NCI-H82 treated with DMSO at 0.1 percent for 48 hours (cell line): Measurements from ENCODE around the gene PTPN3.

Experiments used
- DNase-seq: peaks from one replicate; lab custom pipeline; 2025; ENCODE audit not compliant: unreplicated experiment; lab: John Stamatoyannopoulos, UW

Gene PTPN3

DNA sequence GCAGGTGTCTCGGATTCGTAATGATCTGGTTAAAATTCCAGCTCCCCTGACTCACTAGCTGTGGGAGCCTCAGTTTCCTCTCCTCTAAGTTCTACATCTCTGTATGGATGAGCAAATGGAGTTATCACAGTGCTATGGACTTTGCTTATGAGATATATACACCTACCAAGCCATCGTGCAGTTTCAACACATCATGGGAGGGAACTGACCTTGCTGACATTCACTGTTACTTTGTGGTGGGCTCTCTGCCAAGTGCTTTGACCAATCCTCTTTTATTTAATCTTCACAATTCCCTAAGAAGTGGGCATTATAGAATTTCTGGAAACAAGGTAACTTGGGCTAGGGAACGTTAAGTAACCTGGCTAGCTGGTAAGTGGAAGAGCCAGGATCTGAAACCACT is 70.2 kb downstream of the PTPN3 start:
- no peak for DNase-seq

DNA sequence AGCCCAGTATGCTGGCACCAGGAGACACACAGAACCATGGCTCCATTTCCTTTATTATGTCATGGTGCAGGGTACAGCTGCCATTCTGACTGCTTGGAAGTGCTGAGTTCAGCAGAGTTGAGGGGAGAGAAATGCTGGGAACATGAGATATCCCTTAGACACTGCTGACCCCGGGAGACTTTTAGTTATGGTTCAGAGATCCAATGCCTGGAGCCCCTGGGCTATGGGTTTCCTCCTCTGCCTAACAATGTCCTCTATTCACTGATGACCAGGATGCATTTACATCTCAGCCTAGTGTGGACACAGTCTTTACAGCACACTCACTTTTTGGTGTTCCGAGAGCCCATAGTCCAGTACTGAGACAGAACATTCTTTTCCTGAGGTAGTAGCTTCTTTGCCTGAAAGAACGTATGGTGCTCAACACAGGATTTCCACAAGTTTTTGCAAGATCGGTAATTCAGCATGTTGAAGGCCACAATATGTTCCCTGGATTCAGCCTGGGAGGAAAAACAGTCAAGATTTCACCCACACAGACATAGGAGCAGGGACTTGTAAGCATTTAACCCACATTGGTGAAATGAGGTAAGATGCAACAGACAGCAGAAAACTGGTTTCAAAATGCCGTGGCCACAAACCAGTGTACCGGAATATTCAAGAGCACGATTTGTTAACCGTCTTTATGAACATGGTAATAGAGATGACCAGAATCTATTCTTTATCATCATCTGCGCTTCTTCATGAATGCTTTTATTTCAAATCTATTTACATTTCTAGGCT is 71.3 kb downstream of the PTPN3 start:
- no peak for DNase-seq

DNA sequence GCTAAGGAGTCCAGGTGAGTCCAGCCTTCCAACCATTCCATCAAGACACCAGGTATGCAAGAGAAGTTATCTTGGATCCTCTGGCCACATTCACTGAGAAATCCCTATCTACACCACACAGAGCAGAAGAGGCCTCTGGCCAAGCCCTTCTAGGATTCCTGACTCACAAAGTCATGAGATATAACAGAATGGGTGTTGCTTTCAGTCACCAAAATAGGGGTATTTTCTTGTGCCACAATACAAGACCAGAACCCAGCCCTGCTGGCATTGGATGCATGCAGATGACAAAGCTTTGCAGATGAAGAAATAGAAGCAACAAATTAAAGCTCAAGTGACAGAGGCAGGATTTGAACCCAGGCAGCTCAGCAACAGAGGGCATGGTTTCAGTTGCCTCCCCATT is 73.5 kb downstream of the PTPN3 start:
- no peak for DNase-seq

DNA sequence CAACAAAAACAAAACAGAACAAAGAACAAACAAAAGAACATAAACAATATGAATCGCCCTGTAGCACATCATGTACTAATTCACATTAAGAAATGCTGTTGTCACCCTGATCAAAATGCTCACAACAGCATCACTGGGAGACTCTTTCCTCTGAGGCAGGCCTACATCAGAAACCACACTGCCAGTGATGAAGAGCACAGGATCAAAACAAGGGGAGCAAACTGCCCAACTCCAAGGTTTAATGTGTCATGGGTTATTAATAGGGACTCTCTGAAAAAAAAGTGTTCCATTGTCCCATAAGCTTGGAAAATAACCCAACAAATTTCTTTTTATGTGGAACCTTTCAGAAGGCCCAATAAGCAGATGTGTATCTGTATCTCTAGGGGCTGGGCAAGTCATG is 74.2 kb downstream of the PTPN3 start:
- no peak for DNase-seq

DNA sequence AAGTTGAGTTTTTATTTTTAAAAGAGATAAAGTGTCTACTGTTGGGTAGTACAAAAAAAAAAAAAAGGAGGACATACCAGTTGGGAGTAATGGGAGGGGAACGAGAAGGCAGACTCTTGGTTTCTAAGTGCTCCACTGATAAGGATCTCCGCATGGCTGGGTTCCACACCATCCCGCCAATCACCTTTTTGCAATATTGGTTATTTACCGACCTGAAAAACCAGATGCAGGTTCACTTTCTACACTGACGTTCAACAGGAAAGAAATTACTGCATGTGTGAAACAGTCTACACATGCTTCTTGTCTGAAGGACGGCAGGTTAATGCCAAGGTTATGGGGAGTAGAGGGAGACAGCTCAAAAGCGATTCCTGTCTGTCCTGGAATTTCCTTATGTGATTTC is 75.5 kb downstream of the PTPN3 start:
- no peak for DNase-seq

DNA sequence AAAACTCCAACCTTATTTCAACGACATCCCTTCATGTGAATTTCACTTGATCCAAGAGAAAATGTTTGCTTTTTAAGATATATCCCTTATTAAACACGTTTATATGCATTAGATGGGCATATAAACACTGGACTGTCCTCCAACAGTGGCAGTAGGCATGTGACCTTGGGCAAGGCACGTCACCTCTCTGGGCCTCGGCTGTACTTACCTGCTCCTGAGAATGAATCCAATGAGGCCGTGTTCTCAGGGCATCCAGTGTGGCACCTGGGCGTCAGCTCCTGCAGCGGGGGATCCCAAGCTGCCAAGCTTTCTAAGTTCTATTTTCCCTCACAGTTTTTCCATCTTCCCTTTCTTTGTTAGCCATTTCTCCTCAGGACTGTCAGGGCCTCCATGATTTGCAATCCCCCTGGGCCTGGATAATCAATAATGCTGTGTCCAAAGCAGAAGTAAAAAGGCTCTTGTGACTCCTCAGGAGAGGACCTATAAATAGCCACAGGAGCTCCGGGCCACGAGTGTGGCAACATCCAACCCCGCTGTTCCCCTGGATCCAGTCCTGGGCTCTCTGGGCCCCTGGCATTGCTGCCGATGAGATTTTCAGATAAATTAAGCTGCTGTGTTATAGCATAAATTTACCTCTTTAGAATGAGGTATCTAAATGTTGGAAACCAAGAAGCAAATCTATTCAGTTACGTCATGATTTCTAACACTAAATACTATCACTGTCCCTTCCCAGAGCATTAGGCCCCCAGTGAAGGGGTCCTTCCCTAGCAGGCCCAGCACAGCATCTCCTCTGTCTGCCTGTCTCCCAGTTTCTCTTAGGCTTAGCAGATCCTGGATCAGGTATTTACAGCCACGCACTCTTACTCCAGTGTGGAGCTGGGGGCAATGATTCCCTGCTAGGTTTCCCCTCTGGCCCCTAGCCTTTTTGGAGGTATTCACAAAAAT is 76.8 kb downstream of the PTPN3 start:
- no peak for DNase-seq

DNA sequence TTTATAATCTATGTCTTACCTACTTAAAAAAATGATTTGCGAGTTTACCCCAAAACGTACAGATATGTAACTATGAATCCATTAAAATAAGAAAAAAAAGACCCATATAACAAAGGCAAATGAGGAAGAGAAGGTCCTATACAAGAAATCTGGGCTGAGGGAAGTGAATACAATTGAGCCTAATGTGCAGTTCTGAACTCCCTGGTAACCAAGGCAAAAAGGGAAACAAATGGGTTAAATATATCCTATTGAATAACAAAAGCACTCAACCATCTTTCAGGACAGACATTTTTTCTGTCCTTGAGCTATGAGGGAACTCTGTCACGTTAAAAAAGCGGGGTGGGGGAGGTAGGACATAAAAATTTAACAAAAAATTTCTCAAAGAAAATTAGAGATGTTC is 78.6 kb downstream of the PTPN3 start:
- DNase-seq: no peak

DNA sequence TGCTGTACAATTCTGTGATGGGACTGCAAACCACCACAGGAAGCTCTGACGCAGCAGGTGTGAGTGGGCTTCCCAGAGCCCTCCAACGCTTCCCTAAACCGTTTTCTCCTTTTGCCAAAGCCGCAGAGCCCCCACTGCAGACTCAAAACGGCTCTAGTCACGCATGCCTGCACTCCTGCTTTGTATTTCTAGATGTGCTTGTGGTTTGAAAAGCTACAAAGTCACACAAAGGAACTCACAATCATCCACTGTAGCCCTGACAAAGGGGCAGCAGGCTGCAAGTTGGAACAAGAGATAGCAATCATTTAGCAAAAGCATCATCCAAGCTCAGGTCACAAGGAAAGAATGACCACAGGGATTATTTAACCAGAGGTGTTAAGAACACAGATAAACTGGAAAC is 79.3 kb downstream of the PTPN3 start:
- no peak for DNase-seq

DNA sequence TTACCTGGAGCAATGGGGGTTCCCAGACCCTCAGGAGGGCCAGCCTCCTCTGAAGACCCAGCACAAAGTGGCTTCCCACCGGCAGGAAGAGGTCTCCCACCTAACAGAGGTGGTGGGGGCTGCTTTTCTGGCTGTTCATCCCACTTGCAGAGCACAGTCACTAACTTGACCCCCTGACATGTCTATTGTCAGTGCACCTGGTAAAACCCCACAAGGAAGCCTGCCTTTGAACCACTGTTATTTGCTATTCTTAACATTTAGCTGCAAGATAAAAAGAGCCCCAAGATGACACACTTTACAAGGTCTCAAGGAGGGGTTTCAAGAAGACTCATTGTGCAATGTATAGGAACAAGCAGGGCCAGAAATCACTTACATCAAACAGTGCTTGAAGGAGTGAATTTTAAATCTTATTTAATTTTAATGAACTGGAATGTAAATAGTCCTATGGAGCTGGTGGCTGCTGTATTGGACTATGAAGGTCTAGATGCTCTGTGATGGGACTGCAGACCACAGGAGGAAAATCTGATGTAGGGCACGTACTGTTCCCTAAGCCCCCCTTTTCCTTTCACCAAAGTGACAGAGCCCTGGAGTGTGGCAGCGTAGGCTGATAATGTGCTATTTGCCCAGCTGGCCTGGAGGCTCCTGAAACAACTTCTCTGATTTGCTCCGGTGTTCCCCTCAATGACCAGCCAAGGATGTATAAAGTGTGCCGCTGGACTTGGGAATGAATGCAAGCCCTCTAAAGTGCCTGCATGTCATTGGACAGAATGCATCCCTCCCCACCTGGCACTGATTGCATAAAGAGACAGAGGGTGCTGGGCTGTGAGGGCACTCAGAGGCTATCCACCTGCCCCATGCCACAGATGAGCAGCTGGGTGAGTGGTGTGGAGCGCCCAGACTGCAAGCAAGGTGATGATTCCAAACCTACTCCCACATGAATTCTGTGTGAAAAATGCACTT is 80.2 kb downstream of the PTPN3 start:
- DNase-seq: no peak

DNA sequence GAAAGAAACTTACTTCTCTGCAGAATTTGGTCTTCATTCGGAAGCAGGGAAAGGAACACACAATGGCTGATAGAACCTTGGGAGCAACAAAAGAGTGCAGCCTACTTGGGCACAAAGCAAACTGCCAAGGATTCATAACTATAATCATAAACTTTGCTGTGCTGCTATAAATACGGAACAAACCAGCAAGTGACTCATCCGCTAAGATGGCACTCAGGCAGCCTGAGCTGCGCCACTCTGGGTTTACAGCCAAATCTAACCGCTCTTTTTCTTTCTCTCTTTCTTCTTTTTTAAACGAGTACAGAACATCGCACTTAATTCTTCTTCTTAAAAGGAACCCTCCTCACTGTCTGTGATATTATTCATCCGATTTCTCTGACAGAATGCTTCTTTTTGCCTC is 81.1 kb downstream of the PTPN3 start:
- DNase-seq: no peak

DNA sequence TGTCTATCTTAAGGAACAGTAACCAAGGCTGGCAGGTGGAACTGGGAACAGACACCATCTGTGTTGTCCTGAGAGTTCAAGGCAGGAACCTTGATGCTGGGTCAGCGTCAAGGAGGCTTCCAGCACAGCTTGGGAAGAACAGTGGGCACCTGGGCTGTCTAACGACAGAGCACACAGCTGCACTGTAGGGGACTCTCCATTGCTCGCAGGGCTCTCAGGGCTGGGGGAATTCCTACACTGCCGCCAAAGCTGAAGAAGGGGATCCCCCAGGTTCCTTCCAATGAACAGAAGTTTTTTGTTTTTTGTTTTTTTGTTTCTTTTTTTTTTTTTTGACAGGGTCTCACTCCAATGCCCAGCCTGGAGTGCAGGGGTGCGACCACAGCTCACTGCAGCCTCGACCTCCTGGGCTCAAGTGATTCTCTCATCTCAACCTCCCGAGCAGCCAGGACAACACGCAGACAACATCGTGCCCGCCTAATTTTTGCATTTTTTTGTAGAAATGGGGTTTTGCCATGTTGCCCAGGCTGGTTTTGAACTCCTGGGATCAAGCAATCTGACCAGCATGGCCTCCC is 81.9 kb downstream of the PTPN3 start:
- no peak for DNase-seq

DNA sequence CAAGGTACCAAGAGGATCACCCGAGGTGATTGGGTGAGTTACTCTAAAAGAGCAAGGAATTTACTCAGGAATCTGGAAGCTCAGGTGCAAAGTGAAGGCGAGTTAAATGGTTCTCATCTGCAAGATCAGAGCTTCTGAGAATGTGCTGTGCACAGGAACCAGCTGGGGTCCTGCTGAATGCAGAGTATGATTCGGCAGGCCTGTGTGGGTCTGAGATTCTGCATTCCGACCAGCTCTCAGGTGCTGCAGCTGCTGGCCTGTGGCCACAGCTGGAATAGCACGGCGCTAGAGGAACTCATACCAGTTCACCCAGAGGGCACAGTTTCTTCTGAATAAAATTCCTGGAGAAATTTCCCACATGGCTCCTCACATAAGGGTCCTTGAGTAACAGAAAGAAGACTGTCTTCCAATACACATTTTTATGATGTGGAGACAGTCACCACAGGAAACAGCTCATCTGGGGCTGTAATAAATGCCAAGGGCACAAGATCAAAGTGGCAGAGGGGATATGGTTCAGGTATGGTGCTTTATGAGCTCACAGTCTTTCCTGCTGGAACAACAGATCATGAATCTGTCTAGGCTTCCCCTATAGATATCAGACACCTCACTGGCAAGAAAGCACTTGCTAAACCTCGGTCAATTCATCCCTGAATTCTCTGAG is 83.9 kb downstream of the PTPN3 start:
- no peak for DNase-seq

DNA sequence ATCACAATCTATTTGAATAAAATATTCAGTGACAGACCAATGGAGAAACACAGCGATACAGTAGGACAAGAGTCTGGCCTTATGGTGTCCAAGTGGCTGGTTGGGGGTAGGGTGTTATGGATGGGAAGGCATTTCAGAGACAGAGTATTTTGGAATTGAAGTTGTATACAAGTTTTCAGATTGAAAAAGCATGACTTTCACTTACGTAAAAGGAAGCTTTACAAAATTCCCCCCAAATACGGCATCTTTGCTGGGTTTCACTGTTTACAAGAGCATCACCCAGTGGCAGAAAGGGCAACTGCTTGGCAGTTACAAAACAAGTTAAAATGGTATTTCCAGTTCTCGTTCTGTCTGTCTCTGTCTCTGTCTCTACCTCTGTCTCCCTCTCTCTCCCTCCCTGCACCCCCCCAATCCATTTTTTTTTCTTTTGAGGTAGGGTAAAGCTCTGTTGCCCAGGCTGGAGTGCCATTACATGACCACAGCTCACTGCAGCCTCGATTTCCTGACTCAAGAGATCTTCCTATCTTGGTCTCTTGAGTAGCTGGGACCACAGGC is 86.2 kb downstream of the PTPN3 start:
- DNase-seq: no peak

DNA sequence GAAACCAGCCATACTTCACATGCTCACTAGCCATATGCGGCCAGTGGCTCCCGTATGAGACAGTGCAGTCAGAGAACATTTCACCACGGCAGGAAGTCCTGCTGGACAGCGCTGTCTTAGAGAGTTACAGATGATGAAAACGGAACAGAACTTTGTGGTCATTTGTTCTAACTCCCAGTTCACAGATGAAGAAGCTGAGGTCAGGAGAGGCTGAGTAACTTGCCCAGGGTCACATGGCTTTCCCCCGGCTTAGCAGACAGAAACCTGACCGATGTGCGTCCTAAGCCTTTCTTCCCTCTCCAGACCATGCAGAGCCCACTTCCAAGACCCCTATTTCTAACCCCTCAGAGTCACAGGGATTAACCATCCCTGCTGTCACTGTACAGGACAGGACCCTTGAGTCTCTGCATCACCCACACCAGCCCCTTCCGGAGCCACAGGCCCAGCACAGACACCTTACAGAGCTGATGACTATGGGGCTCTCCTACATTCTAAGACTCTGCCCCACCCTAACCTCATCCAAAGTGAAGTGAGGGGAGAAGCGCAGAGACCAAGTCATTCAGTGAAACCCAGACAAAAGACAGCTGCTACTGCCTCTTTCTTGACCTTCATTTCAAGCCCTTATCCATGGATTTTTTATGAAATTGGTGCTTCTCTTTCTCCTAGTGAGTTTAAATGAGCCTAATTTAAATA is 86.9 kb downstream of the PTPN3 start:
- no peak for DNase-seq

DNA sequence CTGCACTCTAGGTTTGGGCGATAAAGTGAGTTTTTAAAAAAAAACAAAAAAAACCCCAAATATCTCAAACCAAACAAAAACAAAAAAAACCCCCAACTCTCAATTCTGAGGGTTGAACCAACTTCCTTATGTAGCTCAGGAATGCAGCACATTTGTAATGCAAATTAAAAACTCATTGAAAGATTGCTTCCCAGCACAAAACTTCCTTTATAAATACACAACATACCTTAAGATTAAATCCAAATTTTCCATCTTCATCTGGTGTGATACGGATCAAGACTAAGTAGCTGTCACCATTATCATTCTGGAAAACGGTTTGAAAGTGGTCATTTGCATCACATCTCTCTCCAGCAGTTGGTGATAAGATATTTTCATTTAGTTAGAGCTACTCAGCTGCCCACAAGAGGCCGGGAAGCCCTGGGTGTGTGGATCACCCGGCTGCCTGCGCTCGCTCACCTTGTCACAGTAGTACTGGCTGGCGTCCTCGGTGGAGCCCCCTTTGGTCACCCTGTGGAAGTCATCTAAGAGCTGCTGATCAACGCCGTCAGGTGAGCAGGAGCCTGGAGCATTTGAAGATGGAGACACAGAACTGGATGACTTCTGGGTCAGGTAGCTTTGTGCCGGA is 88.2 kb downstream of the PTPN3 start:
- DNase-seq: no peak

DNA sequence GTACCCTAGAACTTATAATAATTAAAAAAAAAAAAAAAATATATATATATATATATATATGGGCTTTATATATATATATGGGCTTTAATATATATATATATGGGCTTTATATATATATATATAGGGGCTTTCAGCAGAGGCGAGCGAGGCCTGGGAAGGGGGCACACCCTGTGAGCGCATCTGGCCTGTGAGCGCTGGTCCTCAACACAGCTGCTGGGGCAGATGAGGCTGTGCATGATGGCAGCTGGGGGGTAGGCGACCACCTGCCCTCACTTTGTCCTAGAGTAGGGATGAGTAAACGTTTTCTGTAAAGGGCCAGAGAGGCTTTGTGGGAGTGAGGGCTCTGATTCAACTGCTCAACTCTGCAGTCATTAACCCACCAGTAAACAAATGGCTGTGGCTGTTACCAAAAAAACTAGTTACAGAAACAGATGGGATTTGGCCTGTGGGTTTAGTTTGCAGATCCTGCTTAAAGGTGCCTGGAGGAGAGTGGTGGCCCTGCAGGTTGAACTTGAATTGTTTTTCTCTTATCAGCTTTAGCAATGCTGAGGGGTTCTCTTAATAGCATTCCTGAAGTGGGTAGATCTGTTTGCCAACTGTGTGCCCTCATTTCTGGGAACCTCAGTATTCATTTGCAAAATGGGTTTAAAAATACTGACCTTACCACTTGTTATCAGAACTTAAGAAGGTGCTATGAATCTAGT is 89.2 kb downstream of the PTPN3 start:
- DNase-seq: no peak

DNA sequence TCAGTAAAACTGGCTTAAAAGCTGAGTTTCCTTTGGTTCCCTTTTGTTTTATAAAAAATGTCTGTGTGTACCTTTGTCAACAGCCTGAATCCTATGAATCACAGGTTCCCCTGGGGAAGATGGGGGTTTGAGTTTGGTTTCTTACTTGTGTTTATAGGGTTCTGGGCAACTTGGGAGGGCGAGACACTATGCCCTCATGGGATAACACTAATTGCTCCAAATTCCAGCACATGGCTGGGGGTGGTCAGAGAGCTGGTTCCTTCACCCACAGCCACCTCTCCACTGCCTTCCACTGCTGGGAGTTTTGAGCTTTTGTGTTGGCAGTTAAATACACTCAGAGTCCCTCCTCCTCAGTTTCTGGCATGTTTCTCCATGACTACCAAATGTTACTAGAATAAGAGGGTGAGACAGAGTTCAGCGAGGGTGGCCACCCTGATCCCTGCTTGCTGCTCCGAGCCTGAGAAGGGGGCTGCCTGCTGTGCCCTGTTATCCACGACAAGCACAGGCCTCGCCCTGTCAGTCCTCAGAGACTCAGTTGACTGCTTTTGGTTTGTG is 94.3 kb downstream of the PTPN3 start:
- DNase-seq: no peak

DNA sequence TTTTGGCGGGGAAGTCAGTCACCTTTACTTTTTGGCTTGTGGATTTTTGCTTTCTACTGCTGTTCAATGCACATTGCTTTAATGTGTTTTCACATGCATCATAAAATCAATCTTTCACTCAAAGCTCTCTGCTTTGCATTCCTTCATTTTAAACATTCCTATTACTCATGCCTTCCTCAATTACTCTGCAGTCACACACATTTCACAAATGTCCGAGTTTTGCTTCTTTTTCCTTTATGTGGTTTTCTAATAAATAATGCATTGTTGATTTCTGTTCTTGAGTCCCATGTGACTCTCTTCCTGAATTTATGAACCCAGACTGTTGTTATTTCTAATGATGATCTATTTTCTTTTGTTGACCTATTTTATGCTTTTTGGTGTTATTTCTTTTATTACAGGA is 95.0 kb downstream of the PTPN3 start:
- DNase-seq: no peak
